NT2/D1 (cell line): ENCODE data around the gene EGFR.

Experiments used
- DNase-seq: peaks from one replicate; pipeline ENCODE4 v3.0.0-alpha.2; 2011; ENCODE audit warnings: low read depth, low spot score
- H3K27me3 ChIP-seq: 2 replicates; pipeline ENCODE4 v1.6.0; 2011; ENCODE audit warnings: mild to moderate bottlenecking; ENCODE audit not compliant: insufficient read length, insufficient read depth
- H3K36me3 ChIP-seq: 2 replicates; pipeline ENCODE4 v1.6.1; 2011; ENCODE audit warnings: mild to moderate bottlenecking, low read length, mixed read lengths; ENCODE audit not compliant: insufficient read depth, insufficient read length
- H3K4me1 ChIP-seq: 2 replicates; pipeline ENCODE4 v1.5.1; 2011; ENCODE audit not compliant: insufficient read depth, insufficient read length
- H3K4me3 ChIP-seq: 2 replicates; pipeline ENCODE4 v1.5.1; 2011; ENCODE audit warnings: low read depth; ENCODE audit not compliant: insufficient read length
- H3K9ac ChIP-seq: 2 replicates; pipeline ENCODE4 v1.6.0; 2011; ENCODE audit warnings: low read depth; ENCODE audit not compliant: insufficient read length
- H3K9me3 ChIP-seq: 2 replicates; pipeline ENCODE4 v1.5.1; 2011; ENCODE audit warnings: mild to moderate bottlenecking, low read length; ENCODE audit not compliant: insufficient read depth
- SUZ12 ChIP-seq: IDR thresholded peaks from 2 replicates; pipeline ENCODE4 v1.6.1; 2011; ENCODE audit not compliant: insufficient read length, insufficient read depth; ENCODE audit errors: extremely low read depth
- YY1 ChIP-seq: IDR thresholded peaks from 2 replicates; pipeline ENCODE4 v1.6.1; 2011; ENCODE audit not compliant: insufficient read length, insufficient read depth
- ZNF274 ChIP-seq: IDR thresholded peaks from 2 replicates; pipeline ENCODE4 v1.6.1; 2011; ENCODE audit warnings: mild to moderate bottlenecking, low read depth, low read length

Gene EGFR

GRCh38 chr7:55043691-55044370 is 25.0 kb downstream of the EGFR start:
- H3K9me3 ChIP-seq = no peaks in the 10 kb centered on the region
- H3K9ac ChIP-seq = no peak overlapping the region
- no peaks in the 10 kb centered on the region for H3K36me3 ChIP-seq
- no peaks in the 10 kb centered on the region for H3K27me3 ChIP-seq
- no peak overlapping the region for H3K4me3 ChIP-seq
- TF ChIP-seq ZNF274 (no peak), YY1 (no peak), SUZ12 (no peak)
- no peak for DNase-seq
- peaks cover 2% of the 10 kb centered on the region for H3K4me1 ChIP-seq

GRCh38 chr7:55044371-55044717 is 25.5 kb downstream of the EGFR start:
- Histone ChIP-seq H3K4me3 (no peak overlapping the region), H3K9ac (no peak overlapping the region), H3K4me1 (peaks cover 2% of the 10 kb centered on the region), H3K9me3 (no peaks in the 10 kb centered on the region), H3K36me3 (no peaks in the 10 kb centered on the region), H3K27me3 (no peaks in the 10 kb centered on the region)
- no peak for DNase-seq
- no peak for TF ChIP-seq SUZ12
- TF ChIP-seq ZNF274 = no peak
- TF ChIP-seq YY1 = no peak

GRCh38 chr7:55044791-55045190 is 26.0 kb downstream of the EGFR start:
- Histone ChIP-seq H3K4me3 (no peak overlapping the region), H3K36me3 (no peaks in the 10 kb centered on the region), H3K9ac (no peak overlapping the region), H3K9me3 (no peaks in the 10 kb centered on the region), H3K27me3 (no peaks in the 10 kb centered on the region), H3K4me1 (peaks cover 2% of the 10 kb centered on the region)
- no peak for TF ChIP-seq ZNF274
- no peak for TF ChIP-seq SUZ12
- TF ChIP-seq YY1 = no peak
- no peak for DNase-seq

- no peaks in the 10 kb centered on the region for H3K27me3 ChIP-seq
- peaks cover 2% of the 10 kb centered on the region for H3K4me1 ChIP-seq
- no peaks in the 10 kb centered on the region for H3K36me3 ChIP-seq
- no peaks in the 10 kb centered on the region; the same call in 1 of the 2 replicates for H3K9me3 ChIP-seq
- no peak overlapping the region for H3K9ac ChIP-seq
- TF ChIP-seq SUZ12 = no peak
- no peak for TF ChIP-seq YY1
- no peak for TF ChIP-seq ZNF274
- H3K4me3 ChIP-seq = no peak overlapping the region
- DNase-seq = no peak
Measured at GRCh38 chr7:55046582-55047342, 27.9 kb downstream of the EGFR start.

- Histone ChIP-seq H3K9ac (no peak overlapping the region), H3K4me3 (no peak overlapping the region), H3K4me1 (peaks cover 2% of the 10 kb centered on the region), H3K27me3 (no peaks in the 10 kb centered on the region), H3K36me3 (no peaks in the 10 kb centered on the region), H3K9me3 (no peaks in the 10 kb centered on the region; the same call in 1 of the 2 replicates)
- DNase-seq = no peak
- TF ChIP-seq YY1 = no peak
- TF ChIP-seq SUZ12 = no peak
- TF ChIP-seq ZNF274 = no peak
Measured at GRCh38 chr7:55048221-55048859, 29.5 kb downstream of the EGFR start.

GRCh38 chr7:55050281-55050680 is 31.5 kb downstream of the EGFR start:
- Histone ChIP-seq H3K36me3 (no peaks in the 10 kb centered on the region), H3K9me3 (no peaks in the 10 kb centered on the region; the same call in 1 of the 2 replicates), H3K4me3 (no peak overlapping the region), H3K4me1 (peaks cover 2% of the 10 kb centered on the region), H3K9ac (no peak overlapping the region), H3K27me3 (no peaks in the 10 kb centered on the region)
- TF ChIP-seq YY1 (no peak), SUZ12 (no peak), ZNF274 (no peak)
- DNase-seq = no peak

GRCh38 chr7:55052081-55052480 is 33.3 kb downstream of the EGFR start:
- DNase-seq = no peak

More at GRCh38 chr7:55052081-55052480, 33.3 kb downstream of the EGFR start:
- no peak for TF ChIP-seq SUZ12
- TF ChIP-seq ZNF274 = no peak
- no peak for TF ChIP-seq YY1
- H3K9ac ChIP-seq = no peak overlapping the region
- no peaks in the 10 kb centered on the region; the same call in 1 of the 2 replicates for H3K9me3 ChIP-seq
- no peak overlapping the region for H3K4me3 ChIP-seq
- H3K27me3 ChIP-seq = no peaks in the 10 kb centered on the region
- H3K36me3 ChIP-seq = no peaks in the 10 kb centered on the region
- H3K4me1 ChIP-seq = no peaks in the 10 kb centered on the region
